ENCODE results near the gene ATP5PO. TPM values are rescaled to one million over a fixed set of nuclear protein-coding genes. Genes with fewer than 3 reads are reported as not detected.

Gene ATP5PO
- polyA plus RNA-seq, 1 donor (not counting 4 experiments of a cell fraction or from before 2014, with no cell fraction given), result 359 TPM

GRCh38 chr21:33940881-33941245 lies 25.3 kb upstream of the ATP5PO start:
- Histone ChIP-seq H3K9ac (ENCODE audit: control insufficient read depth, extremely low read depth, insufficient read depth, low read length) (no peak overlapping the region), H4K20me1 (ENCODE audit: control insufficient read depth, extremely low read depth, insufficient read depth, low read length) (no peaks in the 10 kb centered on the region), H3K4me1 (ENCODE audit: control insufficient read depth, extremely low read depth, insufficient read depth, low read length) (peaks cover 5% of the 10 kb centered on the region), H3K27ac (ENCODE audit: control insufficient read depth, insufficient read depth, low read length) (no peak overlapping the region), H3K27me3 (ENCODE audit: control insufficient read depth, extremely low read depth, insufficient read depth, low read length) (no peaks in the 10 kb centered on the region), H3K4me2 (ENCODE audit: control insufficient read depth, extremely low read depth, insufficient read depth, low read depth, low read length) (no peak overlapping the region), H3K9me1 (ENCODE audit: control insufficient read depth, extremely low read depth, insufficient read depth, low read length) (no peaks in the 10 kb centered on the region), H3K9me3 (ENCODE audit: control insufficient read depth, low read depth, low read length) (no peaks in the 10 kb centered on the region), H3K4me3 (ENCODE audit: control insufficient read depth in 2 of 3, extremely low read depth in 1 of 3, insufficient read depth in 2 of 3, low read depth in 1 of 3, low read length in 3 of 3) (no peak overlapping the region), H3K79me2 (ENCODE audit: control insufficient read depth, insufficient read depth, low read length) (no peaks in the 10 kb centered on the region), H3K36me3 (ENCODE audit: control insufficient read depth in 2 of 2, extremely low read depth in 1 of 2, insufficient read depth in 2 of 2, low read length in 2 of 2) (no peaks in the 10 kb centered on the region), H2AFZ (ENCODE audit: control insufficient read depth, low read length) (peak overlapping the region; percentile 52)
- DNase-seq (ENCODE audit: low read depth, low spot score) (no peak), FAIRE-seq (no peak)
- dilution Hi-C loops (cut with MboI; ENCODE audit: extremely low pct_ligation_motif_present, low sequenced_read_pairs), result no loop called here
- TF ChIP-seq EZH2 (IDR thresholded peaks at IDR 0.05; ENCODE audit: low read length), result no peak
- TF ChIP-seq CTCF (optimal IDR thresholded peaks at IDR 0.05 in 1 of 3, IDR thresholded peaks at IDR 0.05 in 1 of 3, conservative IDR thresholded peaks at IDR 0.05 in 1 of 3; ENCODE audit: extremely low read depth in 1 of 3, insufficient read depth in 2 of 3, low read length in 3 of 3), result no peak

DNA sequence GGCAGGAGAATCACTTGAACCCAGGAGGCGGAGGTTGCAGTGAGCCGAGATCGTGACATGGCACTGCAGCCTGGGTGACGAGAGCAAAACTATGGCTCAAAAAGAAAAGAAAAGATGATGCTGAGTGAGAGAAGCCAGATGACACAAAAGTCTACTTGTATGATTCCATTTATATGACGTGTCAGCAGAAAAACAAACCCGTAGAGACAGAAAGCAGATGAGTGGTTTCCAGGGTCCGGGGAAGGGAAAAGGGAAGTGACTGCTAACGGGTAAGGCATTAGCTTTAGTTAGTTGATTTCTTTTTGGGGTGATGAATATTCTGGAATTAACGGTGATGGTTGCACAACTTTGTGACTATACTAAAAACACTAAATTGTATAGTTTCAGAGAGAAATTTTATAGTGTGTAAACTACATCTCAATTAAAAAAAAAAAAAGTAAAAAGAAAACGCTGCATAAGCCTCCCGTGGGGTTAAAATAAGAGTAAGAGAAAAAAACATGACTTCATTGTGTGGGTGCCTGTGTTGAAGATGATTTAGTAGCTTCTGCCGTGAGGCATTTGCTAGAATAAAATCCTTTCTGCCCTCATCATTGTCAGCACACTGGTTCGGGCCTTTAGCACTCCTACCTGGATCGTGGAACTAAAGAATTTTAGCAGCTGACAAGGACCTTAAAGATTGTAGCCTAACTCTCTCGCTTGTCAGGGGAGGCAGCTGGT lies 24.7 kb upstream of the ATP5PO start:
- H2AFZ ChIP-seq (ENCODE audit: control insufficient read depth, low read length), result peak overlapping the region; percentile 52
- H3K4me2 ChIP-seq (ENCODE audit: control insufficient read depth, extremely low read depth, insufficient read depth, low read depth, low read length), result no peak overlapping the region
- DNase-seq (ENCODE audit: low read depth, low spot score), result no peak
- no peaks in the 10 kb centered on the region for H3K79me2 ChIP-seq (ENCODE audit: control insufficient read depth, insufficient read depth, low read length)
- no peaks in the 10 kb centered on the region for H4K20me1 ChIP-seq (ENCODE audit: control insufficient read depth, extremely low read depth, insufficient read depth, low read length)
- H3K4me1 ChIP-seq (ENCODE audit: control insufficient read depth, extremely low read depth, insufficient read depth, low read length), result peaks cover 5% of the 10 kb centered on the region
- dilution Hi-C loops (cut with MboI; ENCODE audit: extremely low pct_ligation_motif_present, low sequenced_read_pairs), result no loop called here
- FAIRE-seq, result no peak
- H3K9me1 ChIP-seq (ENCODE audit: control insufficient read depth, extremely low read depth, insufficient read depth, low read length), result no peaks in the 10 kb centered on the region
- no peak for TF ChIP-seq EZH2 (IDR thresholded peaks at IDR 0.05; ENCODE audit: low read length)
- TF ChIP-seq CTCF (optimal IDR thresholded peaks at IDR 0.05 in 1 of 3, IDR thresholded peaks at IDR 0.05 in 1 of 3, conservative IDR thresholded peaks at IDR 0.05 in 1 of 3; ENCODE audit: extremely low read depth in 1 of 3, insufficient read depth in 2 of 3, low read length in 3 of 3), result no peak
- no peak overlapping the region for H3K9ac ChIP-seq (ENCODE audit: control insufficient read depth, extremely low read depth, insufficient read depth, low read length)
- H3K36me3 ChIP-seq (ENCODE audit: control insufficient read depth in 2 of 2, extremely low read depth in 1 of 2, insufficient read depth in 2 of 2, low read length in 2 of 2), result no peaks in the 10 kb centered on the region
- H3K27ac ChIP-seq (ENCODE audit: control insufficient read depth, insufficient read depth, low read length), result no peak overlapping the region
- H3K4me3 ChIP-seq (ENCODE audit: control insufficient read depth in 2 of 3, extremely low read depth in 1 of 3, insufficient read depth in 2 of 3, low read depth in 1 of 3, low read length in 3 of 3), result no peak overlapping the region
- H3K9me3 ChIP-seq (ENCODE audit: control insufficient read depth, low read depth, low read length), result no peaks in the 10 kb centered on the region
- no peaks in the 10 kb centered on the region for H3K27me3 ChIP-seq (ENCODE audit: control insufficient read depth, extremely low read depth, insufficient read depth, low read length)
